ENCODE data around the gene CALML3.

The CALML3 gene

DNA sequence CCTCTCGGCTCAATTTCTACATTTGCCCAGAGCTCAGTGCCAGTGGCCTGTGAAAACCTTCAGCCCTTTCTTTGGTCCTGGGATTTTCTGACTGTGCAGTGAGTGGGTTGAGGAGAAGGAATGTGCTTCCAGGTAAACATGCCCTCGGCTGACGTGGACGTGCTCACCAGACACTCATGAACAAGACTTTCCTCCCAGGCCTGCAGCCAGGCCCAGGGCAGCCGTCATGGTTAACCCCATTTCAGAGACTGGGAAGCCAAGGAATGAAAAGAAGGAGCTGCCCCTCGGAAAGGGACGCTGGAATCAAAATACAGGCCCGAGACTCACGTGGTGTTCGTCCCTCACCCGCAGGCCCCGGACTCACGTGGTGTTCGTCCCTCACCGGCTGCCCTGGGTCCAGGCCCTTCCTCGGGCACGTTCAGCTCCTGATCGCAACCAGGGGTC, 16.6 kb upstream of the CALML3 start:
- no peak for DNase-seq

DNA sequence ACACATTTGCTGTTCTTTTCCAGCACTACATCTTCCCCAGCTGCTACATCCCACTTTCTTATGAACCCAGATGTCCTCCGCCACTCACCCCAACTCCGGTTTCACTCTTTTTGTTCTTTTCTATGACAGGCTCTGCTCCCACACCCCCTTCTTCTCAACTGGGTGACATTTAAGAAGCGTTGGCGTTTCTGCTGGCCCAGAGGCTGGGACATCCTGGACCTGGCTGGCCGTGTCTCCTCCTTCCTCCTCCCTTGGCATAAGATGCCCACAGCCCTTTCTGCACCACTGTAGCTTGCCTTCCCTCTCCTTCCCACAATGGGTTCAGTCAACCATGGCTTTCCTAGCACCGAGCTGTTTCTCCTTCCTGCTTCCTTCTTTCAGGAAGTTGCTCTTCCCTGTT, 16.0 kb upstream of the CALML3 start:
- no peak for DNase-seq

DNA sequence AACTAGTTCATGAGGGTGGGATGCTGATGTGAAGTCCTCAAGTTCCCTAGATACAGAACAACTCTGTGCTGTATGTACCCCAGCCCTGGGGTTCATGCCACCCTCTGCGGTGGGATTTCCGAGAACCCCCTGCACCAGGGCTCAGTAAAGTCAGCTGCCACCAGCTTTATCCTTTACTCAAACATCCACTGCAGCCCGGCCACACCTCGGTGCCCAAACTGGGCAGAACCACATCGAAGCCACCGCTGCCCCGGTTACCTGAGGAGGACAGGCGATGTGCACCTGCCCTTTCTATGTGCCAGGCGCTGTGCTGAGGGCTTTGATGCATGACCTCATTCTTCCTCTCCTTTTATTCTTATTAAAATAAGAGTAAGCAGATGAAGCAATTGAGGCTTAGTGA, 15.5 kb upstream of the CALML3 start:
- no peak for DNase-seq

DNA sequence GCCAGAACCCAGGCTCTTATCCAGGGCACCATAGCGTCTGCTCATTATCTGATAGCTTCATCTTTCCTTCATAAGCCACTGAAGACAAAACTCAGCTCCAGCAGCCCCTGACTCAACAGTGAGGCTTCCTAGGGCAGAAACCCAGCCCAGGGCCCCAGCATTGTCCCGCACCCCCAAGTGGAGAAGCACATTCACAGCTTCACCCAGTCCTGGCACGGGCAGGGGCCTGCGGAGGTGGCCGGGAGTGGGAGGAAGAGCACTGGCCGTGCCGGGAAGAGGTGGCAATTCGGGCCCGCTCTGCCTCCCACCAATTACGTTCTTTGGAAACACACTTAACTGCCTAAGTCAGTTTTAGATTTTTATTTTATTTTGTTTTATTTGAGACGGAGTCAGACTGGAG, 15.1 kb upstream of the CALML3 start:
- DNase-seq = no peak

DNA sequence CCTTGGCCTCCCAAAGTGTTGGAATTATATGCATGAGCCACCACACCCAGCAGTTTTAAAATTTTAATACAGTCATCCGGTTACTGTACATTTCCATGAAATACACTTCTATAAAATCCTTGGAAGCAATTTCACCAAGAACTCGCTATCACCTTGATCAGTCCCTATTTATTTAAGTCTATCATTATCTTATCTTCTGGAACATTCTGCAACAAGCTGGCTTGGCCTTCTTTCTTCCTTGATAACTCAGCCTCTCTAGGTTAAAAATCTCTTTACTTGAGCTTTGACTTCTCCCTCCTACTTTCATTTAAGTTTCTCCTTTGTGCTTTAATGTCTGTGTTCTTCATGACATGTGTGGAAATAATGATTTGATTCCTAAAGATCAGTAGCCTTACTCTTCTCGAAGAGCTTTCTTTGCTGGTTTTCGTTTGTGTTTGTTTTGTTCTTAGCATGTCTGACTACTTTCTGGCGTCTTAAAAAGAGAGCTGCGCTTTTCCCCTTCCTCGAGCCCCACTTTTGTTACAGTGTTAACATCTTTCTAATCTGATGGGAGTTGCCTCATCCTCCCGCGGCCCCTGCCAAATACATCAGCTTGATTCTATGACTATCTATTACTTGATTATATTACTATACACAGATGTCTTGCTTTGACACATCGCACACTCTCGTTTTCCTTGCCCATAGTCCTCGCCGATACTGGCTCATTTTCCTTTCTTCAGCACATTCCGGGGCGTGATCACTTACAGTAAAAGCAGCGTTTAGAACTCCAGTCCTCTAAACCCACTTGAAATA, 14.3 kb upstream of the CALML3 start:
- no peak for DNase-seq

DNA sequence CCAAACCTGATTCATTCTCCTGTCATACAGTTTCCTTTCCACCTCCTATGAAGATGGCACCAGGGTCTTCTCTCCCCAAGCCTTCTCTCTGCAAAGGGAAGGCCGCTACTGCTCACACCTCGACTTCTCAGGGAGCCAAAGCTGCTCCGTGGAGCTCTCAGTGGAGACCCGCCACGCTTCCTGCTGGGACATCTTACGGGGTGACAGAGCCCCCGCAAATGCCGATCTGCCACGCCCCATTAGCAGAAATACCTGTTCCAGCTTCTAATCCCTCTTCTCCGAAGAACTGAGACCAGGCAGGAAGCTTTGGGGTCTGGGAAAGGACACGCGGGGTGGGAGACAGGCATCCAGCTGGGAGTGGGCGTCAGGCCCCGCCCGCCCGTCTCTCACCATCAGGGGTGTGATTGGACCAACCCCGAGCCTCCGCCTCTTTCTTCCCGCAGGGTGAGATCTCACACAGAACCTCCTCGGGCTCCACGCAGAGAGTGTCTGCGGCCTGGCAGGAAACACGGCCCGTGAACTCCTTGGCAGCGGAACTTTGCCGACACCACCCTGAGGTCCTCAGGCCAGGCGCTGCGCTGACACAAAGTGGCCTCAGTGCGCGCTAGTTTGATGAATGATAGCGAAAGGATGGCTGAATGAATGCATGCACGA, 13.4 kb upstream of the CALML3 start:
- DNase-seq = no peak

DNA sequence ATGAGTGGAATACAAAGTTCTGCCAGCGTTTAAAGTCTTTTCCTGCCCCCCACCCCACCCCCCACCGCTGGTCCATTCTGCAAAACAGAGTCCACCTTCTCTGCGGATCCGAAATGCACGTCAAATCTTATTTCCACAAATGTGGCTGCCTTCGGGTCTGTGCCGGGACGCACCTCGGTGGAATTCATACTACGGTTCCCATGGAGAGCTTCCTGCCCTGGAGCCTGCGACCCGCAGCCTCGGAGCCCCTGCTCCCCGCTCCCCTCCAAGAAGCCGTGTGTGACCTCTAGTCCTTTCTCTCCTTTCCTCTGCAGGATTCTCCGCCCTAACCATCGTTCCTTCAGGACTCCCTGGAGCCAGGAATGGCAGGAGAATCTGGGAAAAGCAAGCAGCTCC, 12.9 kb upstream of the CALML3 start:
- DNase-seq = no peak

DNA sequence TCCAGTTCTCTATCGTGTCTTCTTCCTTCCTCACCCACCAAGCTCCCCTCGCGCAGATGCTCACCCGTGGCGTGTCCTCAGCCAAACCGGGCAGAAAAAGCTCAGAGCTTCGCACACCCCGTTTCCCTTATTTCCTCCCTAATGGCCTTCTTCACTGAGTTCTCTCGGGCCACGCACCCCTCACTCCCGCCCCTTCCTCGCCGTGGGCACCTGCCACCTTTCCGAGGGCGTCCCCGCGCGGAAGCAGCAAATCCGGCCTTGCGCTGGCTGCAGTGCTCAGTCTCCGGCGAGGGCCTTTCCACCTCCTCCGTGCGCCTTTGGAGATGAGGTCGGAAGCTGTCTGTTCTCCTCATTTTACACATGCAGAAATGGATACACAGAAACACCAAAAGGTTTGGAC, 12.4 kb upstream of the CALML3 start:
- no peak for DNase-seq

DNA sequence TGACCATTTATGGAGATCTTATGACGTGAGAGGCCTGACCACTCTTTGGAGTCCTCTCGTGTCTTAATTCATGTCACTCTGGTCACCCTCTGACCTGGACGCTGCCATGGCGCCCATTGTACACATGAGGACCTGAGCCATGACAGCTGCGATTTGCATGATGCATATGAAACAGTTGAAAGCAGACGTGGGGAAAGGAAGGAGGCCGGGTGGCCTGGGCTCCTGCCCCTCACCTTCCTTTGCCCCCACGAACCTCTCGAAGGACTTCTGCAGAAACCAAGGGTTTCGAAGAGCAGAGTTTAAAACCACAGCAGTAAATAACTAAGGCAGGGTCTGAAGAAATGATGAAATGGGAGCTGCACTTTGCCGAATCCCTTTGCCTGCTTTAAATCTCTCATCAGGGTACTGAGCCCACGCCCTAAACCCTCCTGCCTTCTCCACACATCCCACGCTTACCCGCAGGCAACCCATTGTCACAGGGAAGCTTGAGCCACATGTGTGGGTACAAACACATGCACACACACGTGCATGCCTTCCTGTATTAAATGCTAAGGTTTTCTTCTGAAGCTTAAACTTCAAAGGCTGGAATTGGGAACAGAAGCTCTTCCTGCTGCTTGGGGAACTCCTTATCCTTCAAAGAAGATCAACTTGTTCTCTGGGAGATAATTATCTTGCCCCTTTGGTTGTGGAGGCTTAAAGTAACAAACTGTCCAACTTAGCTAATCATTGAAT, 11.7 kb upstream of the CALML3 start:
- DNase-seq = no peak

DNA sequence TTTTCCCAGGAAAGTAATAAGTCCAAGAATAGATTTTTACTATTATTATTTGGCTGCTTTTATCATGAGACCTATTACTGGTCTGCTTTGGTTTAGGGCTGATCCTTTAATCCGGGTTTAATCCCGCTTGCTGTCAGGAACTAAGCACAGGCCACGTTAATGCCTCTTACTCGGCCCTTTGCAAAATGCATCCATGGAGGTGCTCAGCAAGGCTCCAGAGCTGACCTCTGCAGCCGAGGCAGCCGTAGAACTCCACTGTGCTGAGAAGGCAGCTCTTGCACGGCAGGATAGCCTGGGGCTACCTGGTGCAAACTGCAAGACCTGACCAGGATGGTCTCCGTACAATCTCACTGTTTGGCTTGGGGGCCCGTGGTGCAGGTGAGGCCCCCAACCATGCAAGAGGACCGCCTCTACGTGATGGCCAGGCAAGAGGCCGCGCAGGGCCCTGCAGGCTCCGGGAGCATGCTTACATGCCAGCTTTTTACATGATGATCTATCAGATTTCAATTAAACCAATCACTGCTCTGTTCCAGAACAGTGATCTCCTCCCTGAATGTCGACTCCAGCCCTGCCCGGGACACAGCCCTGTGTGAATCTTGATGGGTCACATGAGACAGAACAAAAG, 10.4 kb upstream of the CALML3 start:
- no peak for DNase-seq

DNA sequence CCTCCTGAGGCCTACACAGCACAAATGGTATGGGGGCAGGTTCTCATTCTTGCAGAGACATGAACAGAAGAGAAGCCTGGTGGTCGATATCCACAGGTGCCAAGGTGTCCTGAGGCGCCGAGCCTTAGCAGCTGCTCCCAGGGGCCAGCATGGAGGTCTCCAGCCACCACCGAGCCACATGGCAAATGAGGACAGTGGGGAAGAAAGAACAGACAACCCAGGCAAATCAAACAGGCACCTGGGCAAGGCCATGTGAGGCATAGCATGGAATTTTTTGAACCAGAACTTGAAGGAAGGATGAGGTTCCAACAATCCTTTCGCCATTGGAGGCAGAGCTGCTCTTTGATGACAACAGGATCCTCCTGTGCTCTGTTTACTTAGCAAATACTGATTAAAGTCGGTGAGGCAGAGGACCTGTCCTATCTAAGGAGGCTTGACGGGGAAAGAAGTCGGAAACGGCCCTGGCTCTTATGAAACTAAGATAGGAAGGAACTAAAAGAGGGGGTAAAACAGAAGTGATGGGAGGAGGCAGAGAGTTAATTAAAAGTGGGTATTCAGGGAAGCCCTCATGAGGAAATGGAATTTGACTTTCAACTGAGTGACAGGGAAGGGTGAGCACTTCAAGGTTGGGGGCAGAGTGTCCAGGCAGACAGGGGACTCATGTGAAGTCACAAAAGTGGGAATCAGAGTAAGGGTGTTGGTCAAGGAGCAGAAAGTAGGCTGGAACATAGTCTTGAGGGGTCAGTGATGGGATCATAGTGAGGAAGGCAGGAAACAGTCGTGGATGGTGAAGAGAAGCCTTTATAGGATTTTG, 8.6 kb upstream of the CALML3 start:
- no peak for DNase-seq

DNA sequence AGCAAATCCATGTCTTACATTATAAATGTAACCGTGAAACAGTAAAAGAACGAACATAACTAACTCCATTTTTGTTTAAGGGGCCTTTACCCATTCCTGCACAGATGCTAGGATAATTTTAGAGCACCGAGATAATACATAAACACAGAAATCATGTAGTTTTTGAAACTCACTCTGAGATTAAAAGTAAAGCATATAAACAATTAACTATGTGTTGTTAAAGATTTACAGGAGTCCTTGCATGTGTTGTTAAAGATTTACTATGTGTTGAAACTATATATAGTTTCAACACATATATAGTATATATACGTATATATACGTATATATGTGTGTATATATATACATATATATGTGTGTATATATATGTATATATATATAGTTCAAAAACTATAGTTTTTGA, 7.2 kb upstream of the CALML3 start:
- no peak for DNase-seq

DNA sequence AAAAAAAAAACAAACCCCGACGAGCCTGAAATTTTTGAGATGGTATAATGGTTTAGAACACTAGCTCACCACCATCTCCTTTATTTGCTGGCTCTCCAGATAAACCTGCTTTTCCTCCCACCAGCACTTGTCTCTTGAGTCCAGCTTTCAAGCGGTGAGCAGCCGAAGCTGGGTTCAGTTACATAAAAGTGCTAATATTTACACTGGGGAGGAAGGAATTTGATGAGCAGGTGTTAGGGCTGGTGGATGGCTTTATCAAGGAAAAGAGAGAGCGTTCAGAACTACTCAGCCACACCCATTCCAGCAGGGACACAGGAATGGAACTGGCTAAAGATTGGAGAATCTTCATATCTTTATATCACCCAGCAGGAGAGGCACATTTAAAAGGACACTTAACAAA, 6.6 kb upstream of the CALML3 start:
- no peak for DNase-seq

DNA sequence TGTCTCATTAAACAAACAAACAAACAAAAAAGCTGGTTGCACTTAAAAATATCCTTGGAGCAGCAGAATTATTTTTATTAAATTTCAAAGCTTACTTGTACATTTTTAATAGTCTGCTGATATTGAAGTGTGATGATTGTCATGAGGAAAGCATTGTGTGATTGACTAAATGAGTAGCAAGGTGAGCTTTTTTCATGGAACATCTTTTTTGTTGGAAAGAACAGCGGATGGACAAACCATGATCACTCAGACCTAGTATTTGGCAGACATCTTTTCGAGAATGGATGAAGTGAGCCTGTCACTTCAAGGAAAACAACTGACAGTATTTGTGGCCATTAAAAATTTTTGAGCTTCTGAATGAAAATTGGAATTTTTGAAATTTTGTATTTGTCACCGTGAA, 5.7 kb upstream of the CALML3 start:
- DNase-seq = no peak

DNA sequence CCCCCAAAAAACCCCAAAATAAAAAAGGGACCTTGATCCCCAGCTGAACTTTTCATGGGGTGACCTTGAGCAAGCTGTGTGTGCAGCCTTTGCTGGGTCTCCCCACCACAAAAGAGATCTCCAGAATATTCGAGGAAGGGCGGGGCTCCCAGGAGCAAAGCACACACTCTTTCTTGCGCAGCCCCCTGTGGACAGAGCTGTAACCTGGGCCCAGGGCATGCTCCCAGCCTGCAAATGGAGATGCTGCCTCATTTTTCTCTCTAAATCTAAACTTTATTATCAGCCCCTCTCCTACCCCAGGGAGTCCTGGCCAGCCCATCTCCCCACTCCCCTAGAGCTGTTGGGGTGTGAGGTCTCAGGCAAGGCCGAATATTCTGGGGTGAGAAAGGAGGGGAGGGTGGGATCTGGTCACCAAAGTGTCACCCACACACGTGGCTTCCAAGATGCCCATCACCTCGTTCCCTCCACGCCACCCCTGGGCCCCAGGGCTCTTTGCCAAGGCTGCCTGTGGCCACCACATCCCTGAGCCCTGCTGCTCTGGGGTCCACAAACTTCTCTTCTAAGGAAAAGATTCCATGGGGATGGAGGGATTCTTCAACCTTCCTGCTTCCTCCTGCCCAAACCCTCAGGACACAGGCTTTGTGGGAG, 1.7 kb upstream of the CALML3 start:
- no peak for DNase-seq

DNA sequence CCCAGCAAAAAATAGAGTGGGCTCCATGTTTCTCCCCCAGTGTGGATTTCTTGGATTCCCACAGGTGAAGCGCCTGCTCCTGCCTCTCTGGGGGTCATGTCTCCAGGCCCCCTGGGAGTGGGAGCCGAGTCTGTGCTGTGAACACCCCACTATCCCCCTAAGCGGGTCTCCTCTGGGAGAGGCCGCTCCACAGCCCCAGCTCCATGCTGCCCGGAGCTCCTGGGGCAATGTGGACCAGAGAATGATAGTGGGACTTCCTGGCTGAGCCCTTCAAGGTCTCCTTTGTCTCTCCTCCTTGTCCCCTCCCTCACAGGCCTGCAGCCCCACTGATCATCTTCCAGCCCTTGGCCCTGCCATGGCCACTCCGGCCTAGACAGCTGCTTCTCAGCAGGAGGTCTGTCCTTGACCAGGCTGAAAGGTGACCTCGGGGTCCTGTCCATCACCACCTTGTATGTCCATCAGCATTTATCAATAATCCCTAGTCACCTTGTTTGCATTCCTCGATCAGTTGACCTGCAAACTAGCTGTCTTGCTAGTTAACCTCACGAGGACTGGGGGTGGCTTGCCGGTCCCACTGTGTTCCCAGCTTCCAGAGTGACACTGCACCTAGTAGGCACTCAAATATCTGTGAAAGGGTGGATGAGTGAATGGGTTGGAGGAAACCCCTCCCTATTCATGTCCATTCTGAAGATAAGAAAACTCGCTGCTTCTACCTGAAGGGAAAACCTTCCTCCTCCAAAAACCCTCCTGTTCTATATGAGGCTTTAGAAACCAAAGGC, 776 bp upstream of the CALML3 start:
- DNase-seq = no peak

DNA sequence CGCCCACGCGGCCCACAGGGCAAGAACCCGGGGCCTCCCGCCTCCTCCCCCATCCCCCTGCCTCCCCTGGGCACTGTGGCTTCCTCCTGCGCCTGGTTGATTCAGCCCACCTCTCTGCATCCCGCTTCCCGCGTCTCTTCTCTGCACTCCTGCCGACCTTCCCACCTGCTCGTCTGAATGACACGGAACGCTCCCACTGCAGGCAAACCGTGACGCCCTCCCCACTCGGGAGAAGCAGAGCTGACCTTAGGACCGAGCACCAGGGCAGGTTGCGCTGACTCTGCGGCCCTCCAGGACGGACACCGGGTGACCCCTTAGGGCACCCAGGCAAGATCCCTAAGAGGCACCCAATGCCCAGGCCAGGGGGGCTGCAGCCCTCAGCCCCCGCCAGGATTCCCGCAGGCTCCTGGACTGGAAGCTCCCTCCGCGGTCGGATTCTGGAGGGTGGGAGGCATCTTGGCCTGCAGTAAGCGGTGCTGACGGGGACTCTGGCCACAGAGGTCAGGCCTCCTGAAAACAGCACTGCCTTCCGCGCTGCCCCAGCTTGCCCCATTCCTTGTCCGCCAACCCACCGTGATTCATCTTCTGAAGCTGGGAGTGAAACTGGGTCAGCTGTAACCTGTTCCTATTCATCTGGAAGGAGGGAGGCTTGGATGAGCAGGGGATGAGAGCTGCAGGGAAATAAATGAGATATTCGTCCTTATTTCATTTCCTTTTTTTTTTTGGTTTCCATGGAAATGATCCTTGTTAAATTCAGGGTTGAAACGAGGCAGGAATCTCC, 990 bp downstream of the CALML3 start:
- DNase-seq = no peak

DNA sequence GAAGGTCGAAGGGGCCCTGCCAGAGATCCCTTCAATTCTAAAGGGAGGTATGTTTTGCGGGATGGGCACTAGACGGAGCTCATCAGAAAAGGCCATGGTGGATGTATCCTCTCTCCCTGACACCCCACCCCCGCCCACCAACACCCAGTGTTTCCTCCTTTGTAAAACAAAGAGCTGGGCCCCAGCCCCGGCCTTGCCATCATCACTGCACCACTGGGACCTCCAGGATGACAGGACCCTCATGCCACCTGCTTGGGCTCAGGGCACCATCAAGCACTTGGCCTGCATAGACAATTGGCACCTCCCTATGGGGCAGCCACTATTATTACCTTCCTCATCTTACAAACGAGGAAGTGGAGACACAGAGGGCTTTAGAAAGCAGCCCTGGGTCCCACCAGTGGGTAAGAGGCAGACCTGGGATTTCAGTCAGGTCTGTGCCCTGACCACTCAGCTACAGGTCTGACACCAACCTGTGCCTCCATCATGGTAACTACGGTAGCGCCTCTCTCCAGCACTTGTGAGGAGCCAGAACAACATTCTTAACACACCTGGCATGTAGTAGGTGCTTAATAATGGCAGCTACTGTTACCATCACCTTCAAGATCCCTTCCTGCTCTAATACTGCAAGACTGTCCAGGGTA, 2.0 kb downstream of the CALML3 start:
- no peak for DNase-seq

DNA sequence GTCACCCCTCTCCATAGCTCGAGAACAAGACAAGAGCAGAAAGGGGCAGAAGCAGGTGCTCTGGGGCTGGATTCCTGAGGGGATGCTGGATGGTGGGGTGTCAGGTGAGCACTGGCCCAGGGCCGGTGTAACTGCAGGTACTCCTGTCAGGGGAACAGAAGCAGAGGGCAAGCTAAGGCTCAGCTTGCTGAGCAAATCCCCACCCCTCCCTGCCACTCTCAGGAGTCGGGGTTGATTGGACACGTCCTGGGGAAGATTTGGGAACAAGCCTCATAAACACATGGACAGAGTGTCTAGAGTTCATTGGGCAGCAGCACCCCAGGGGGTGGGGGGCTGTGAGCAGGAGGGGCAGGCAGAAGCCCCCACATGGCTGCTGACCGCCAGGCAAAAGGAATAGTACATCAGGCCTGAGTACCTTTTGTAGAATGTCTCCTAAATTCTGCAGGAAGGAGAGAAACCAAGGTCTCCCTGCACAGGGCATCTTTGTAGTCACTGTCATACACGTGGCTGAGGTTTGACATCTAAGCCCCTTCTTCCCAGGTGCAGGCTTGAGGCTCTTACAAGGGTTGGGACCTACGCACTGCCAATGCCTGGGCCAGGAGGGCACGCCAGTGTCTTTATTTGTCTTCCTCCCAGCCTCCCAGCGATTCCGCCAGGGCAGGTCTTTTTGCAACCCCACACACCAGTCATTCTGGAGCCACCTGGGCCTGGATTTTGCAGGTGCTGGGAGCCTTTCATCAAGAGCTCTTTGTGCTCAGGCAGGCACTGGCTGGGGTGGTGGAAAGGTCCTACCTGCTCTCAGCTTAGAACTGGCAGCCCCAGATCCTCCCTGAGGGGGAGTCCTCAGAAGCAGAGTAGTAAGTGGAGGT, 2.8 kb downstream of the CALML3 start:
- DNase-seq = no peak

Data from NCI-H524 treated with DMSO at 0.1 percent for 48 hours (cell line).